HTR-8/SVneo (cell line): ENCODE results near the gene KRR1.
"Not testable (repeated sequence)": the region's sequence is repeated elsewhere in the genome, so short reads cannot be mapped to it uniquely, and the experiment has no call there.

Source experiments
- DNase-seq: peaks from one replicate; pipeline ENCODE4 v3.0.0; 2011; ENCODE audit warnings: low spot score, mixed read lengths; ENCODE audit not compliant: insufficient read length
- FAIRE-seq: peaks from 2 replicates; lab custom pipeline; 2011; peaks lifted over from hg19 to GRCh38; lab: Jason Lieb, UNC

KRR1 gene

DNA sequence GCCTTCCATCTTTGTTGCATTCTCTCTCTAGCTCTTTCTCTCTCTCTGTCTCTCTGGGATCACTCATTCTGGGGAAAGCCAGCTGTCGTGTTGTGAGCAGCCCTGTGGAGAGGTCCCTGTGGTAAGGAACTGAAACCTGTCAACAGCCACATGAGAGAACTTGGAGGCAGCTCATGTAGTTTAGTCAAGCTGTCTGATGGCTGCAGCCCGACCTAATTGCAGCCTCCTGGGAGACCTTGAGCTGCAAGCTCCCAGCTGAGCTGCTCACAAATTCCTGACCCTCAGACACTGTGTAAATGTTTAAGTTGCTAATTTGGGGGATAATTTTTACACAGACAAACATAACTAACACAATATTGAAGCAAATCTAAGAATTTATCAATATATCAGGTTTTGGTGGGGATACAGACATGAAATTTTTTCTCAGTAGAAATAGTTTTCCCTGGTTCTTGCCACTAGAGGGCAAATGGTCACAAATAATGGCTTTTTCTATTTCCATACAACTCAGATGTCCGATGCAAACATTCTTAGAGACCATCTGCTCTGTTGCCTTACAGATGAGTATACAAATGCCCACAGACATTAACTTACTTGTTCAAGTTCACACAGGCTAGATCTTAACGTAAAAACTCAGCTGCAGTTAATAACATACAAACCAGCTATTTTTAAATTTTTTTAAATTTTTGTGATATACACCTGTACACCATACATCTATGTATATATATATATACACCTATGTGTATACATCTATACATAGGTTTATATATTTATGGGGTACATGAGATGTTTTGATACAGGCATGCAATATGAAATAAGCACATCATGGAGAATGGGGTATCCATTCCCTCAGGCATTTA, 15.5 kb upstream of the KRR1 start:
- FAIRE-seq (no peak), DNase-seq (peak; percentile 40)

DNA sequence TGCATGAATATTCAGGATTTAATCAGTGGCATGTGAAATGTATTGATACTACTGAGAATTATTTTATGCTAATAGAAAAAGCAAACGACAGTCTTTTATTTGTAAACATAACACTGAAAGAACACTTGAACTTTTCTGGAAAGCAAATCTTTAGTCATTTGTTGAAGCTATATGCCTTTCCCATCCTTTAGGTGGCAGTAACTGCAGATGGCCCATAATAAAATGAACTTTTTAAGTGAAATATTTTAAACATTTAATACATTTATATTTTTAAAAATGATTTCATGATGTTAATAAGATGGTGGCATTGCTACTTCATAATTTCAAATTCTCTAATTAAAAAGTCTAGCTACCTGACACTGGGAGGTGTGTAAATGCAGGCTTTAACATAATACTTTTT, 13.9 kb upstream of the KRR1 start:
- no peak for DNase-seq
- no peak for FAIRE-seq

DNA sequence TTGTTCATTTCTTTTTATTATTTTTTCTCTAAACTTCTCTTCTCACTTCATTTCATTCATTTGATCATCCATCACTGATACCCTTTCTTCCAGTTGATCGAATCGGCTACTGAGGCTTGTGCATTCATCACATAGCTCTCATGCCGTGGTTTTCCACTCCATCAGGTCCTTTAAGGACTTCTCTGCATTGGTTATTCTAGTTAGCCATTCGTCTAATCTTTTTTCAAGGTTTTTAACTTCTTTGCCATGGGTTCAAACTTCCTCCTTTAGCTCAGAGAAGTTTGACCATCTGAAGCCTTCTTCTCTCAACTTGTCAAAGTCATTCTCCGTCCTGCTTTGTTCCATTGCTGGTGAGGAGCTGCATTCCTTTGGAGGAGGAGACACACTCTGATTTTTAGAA, 10.7 kb upstream of the KRR1 start:
- not testable (repeated sequence) for DNase-seq

DNA sequence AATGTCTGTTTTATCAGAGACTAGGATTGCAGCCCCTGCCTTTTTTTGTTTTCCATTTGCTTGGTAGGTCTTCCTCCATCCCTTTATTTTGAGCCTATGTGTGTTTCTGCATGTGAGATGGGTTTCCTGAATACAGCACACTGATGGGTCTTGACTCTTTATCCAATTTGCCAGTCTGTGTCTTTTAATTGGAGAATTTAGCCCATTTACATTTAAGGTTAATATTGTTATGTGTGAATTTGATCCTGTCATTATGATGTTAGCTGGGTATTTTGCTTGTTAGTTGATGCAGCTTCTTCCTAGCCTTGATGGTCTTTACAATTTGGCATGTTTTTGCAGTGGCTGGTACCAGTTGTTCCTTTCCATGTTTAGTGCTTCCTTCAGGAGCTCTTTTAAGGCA, 9.8 kb upstream of the KRR1 start:
- not testable (repeated sequence) for DNase-seq, FAIRE-seq

More for the DNA sequence above, 10.7 kb upstream of the KRR1 start:
- not testable (repeated sequence) for FAIRE-seq

DNA sequence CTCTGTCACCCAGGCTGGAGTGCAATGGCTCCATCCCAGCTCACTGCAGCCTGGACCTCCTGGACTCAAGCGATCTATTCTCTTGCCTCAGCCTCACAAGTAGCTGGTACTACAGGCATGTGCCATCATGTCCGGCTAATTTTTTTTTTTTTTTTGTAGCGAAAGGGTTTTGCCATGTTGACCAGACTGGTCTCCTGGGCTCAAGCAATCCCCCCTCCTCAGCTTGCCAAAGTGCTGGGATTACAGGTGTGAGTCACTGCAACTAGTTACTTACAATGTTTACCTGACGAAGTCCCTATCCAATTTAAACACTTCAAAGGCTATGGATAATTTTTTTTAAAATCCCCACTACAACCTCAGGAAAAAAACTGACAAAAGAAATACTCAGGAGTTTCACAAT, 1.8 kb downstream of the KRR1 start:
- no peak for DNase-seq
- FAIRE-seq, result no peak

DNA sequence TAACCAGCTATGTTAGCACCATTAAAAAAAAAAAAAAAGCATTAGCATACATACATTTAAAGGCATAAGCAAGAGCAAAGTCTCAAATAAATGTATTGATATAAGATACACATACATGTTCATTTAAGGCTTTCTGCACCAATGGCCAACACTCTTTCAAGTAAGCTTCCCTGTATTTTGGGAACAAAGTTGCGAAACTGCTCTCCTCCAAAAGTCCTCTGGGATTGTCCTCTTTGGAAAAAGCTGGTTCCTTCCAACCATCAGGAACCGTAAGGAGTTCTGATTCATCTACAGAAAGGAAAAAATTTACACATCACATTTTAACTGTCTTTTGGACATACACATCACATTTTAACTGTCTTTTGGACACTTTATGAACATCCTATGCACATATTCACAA, 3.2 kb downstream of the KRR1 start:
- FAIRE-seq (no peak), DNase-seq (no peak)

DNA sequence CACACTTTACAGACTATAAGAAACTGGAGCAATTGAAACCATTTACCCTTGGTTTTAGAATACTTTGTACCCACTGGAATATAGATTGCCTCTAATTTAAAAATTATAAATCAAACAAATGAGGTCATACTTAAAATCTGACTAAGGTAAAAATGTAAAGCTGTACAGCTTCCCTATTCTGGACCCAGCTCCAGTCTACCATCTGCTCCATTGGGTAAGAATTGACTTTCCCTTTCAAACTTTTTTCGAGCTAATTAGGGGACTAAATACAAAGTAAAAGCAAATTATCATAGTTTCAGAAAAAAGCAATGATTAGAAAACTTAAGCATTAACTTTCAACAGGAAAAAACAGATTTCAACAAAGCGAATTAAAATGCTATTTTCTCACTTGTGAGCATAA, 4.3 kb downstream of the KRR1 start:
- FAIRE-seq (no peak), DNase-seq (no peak)

DNA sequence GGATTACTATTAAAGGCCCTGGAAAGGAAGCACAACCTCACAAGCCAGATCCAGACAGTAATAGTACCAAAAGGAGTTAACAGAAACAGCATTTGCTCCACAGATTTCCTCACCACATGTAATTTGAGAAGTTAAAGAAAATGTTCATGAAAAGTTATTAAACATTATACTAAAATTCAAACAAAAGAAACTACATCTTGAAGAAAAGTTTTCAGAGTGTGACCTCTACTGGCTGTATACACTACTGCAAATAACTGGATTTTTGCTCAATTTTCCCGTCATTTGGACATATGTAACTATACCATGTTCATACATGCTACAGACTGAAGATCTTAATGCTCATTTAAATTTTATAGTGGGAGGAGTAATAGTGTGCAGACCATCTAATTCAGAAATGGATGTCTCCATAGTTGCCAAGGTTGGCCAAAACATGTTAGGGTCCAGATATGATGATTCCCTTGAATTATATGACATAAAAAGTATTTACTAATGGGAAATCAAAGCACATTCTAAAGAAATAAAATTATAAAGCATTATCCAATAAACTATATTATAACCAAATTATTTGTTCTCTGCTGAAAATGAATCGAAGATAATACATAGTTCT, 5.6 kb downstream of the KRR1 start:
- FAIRE-seq, result no peak
- DNase-seq, result no peak

DNA sequence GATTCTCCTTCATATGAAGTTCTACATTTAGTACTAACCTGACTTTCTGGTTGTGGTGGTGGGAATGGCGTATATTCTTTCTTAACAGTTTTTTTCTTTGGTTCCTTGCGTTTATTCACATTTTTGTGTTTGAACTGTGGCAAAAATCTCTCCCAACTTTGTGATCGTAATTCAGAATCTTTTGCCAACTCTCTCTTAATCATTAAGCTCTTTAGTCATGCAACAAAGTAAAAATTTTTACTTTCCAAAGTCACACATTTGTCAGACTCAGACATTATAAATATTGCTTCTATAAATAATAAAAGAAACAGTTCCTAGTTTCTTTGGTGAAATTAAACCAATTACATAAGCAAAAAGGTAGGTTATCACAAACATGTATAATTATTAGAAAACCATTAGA, 7.5 kb downstream of the KRR1 start:
- DNase-seq (no peak), FAIRE-seq (no peak)

DNA sequence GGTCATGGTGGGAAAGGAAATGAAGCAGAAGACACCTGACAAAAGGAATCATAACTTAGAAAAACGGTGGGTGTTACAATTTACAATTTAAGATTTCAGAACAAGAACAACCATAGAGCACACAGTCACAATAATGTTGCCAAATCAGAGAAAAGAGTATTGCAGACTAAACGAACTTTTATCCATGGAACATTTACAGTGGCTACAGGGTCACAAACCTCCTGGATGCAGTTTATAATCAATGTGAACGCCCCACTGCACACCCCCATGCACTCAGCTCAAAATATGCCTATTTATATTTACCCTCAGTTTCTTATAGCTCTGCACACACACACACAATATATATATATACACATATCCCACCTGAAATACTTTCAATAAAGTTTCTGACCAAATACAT, 8.0 kb downstream of the KRR1 start:
- no peak for DNase-seq
- no peak for FAIRE-seq

DNA sequence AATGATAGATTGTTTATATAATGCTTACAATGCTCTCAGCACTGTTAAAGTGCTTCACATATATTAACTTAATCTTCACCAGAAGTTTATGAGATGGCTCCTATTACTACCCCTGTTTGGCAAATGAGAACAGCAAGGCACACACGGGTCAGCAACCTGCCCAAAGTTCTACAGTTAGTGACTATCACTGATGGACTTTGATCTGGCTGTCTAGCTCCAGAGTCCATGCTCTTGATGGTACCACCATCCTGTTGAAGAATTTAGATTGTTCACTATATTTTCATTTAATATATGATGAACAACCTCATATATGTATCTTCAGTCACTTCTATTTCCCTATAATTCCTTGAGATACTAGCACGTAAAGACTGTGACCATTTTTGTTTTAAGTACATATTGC, 20.2 kb downstream of the KRR1 start:
- no peak for DNase-seq
- no peak for FAIRE-seq

DNA sequence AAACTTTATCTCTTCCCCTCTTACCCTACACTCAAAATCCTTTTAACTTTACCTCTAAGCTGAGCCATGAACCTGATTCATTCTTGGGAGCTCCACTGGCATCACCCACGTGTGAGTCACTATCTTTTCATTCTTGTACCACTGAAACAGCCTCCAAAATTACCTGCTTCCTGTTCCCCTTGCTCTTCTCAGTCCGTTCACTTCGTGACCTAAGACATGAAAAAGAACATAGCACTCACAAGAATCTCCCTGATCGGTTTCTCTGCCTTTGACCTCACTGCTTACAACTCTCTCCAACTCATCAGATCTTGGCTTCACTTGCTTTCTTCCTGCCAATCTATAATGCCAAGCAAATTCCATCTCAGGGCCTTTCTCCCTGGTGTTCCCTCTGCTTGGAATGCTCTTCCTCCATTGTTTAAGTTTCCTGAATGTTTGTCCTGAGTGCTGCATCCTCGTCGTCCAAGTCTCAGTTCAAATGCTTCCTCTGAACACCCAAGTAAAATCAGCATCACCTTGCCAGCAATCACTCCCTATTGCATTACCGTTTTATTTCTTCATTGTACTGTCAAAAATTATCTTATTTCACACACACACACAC, 21.7 kb downstream of the KRR1 start:
- FAIRE-seq (no peak), DNase-seq (no peak)

DNA sequence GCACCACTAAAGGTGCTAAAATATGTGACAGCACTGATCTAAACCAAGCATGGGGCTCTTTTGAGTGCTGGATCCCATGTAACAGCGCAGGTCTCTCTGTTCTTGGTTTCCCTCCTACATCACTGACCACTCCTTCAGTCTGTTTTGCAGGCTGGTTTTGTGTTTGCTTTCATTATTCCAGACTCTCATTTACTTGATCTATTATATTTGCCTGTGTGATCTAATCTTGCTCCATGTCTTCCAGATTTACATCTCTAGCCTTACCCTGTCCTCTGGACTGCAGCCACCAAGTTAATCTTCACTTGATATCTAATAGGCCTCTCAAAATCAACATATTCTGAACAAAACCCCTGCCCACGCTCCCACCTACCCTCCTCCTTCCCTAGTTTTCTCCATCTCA, 22.2 kb downstream of the KRR1 start:
- FAIRE-seq (no peak), DNase-seq (no peak)

DNA sequence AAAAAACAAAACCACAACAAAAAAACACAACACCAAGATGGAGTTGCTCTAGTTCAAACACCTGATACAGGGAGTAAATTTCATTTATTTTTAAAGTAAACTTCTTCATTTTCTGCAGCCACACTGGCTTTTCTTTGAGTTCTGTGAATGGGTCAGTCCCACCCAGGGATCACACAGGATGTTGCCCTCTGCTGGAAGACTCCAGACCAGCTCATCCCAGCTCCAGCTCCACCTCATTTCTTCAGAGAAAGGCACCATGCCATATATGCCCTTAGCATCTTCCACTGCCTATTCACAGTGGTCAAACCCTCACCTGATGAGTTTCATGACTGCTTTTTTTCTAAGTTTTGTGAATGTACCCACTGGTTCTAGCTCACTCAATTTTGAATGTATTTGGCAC, 22.9 kb downstream of the KRR1 start:
- no peak for FAIRE-seq
- DNase-seq, result no peak

DNA sequence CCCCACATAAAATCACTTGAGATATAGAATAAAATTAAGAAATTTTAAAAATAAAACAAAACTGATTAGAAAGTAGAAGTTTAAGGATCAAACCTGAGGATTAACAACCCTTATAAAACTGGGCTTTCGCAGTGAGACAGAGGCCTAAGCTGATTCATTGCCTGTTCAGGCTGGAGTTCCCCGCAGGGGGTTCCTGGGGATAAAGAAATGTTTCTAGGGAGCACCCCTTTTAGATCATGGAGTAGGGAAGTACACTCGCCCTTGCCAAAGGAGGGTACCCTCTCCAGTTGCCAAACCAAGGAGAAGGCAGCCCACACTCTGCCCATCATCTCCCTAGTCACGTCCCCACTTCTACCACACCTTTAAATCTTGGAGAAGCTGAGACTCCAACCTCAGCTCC, 24.1 kb downstream of the KRR1 start:
- no peak for FAIRE-seq
- no peak for DNase-seq

DNA sequence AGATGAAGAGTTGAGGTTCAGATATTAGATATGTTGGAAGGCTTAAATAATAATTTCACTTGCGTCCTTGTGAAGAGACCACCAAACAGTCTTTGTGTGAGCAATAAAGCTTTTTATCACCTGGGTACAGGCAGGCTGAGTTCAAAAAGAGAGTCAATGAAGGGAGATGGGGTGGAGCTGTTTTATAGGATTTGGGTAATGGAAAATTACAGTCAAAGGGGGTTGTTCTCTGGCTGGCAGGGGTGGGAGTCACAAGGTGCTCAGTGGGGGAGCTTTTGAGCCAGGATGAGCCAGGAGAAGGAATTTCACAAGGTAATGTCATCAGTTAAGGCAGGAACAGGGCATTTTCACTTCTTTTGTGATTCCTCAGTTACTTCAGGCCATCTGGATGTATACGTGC, 27.0 kb downstream of the KRR1 start:
- FAIRE-seq, result not testable (repeated sequence)

DNA sequence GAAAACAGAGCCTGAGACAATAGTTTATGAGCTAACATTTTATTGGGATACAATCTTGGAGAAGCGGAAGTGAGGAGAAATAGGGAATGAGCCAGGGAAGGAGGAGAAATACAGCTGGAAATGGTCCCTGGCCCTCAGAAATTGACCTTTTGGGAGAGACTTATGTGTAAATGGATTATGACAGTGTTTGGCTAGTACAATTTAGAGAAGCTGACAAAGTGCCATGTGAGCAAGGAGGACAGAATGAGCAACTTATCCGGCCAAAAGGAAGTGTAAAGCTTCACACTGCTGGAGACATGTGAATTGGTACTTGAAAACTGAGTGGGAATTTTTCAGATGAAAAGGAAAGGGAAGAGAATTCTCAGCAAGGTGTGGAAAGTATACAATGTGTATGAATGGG, 28.0 kb downstream of the KRR1 start:
- FAIRE-seq (no peak), DNase-seq (no peak)

More for the DNA sequence above, 27.0 kb downstream of the KRR1 start:
- not testable (repeated sequence) for DNase-seq

DNA sequence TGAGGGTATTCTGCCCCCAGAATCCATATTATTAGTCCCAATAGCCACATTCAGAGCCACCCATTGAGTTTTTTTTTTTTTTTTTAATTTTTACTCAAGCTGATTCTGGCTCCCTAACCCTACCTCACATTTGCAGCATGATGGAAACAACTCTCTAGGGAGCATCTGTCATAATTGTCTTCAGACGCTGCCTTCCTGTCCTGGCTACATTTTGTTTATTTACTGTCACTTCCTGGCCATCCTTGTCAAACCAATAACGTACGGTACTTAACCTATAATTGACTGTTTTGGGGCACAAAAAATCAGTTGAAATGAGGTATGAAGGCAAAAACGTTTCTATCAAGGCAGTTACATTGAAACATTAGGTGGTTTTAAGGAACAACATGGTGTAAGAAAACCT, 28.8 kb downstream of the KRR1 start:
- no peak for DNase-seq
- no peak for FAIRE-seq

DNA sequence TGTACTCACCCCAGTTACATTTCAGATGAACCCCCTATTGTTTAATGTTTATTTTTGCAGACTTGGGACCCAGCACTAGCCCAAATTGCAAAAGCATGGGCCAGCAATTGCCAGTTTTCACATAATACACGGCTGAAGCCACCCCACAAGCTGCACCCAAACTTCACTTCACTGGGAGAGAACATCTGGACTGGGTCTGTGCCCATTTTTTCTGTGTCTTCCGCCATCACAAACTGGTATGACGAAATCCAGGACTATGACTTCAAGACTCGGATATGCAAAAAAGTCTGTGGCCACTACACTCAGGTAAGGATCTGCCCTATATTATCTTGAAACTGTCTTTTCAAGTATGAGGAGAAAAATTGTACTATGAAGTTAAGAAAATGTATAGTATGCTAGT, 29.6 kb downstream of the KRR1 start:
- no peak for FAIRE-seq
- no peak for DNase-seq

DNA sequence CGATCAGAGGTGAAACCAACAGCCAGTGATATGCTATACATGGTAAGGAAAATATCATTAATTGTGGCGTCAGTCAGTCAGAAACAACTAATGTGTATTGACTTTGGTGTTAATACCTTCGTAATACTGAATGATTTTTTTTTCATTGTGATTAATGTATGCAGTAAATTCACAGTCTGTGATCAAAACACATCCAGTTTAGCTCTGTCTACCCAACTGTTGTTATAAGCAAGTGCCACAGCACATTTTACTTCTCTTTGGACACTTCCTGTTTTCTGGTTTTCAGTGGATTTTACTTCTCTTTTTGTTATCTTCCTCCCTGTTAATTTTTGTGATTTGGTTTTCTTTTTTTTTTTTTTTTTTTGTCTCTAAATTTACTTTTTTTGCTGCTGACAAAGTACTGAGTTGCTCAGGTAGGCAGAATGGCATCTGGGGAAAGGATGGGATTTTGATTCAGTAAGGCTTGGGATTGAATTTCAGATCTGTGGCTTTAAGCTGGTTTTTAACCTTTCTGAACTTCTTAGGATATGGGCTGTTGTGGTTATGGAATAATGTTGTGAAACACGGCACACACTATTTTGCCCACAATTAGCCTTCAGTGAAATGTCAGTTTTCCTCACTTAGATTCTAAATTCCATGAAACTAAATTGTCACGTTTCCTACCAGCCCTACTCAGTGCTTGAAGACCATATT, 30.2 kb downstream of the KRR1 start:
- FAIRE-seq, result no peak
- no peak for DNase-seq

DNA sequence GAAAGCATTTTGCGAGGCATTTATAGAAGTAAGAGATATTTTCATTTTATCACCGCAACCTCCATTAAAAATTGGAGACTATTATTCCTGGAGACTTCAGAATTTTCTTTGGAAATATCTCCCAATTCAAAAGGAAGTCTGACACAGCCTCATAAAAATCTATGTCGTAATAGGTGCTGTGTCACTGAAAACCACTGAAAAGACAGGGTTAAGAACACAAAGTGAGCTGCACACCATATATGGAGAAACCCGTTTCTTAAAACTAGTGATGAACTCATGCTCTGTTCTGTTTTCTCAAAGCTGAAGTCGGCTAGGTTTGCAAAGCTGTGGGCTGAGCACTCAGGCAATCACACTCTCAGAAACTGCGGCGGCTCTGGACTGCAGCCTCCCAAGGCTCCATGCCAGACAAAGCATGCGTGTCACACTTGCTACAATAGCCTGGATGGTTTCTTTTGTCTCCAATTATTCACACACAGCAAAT, 30.9 kb downstream of the KRR1 start, which contains the start of gene GLIPR1:
TSS of gene GLIPR1 (plus strand) at position 287 of the 481 bp plus-strand sequence. CDS start at position 413, 126 bp downstream.
- peak; percentile 72 for FAIRE-seq

More for the DNA sequence above, 30.9 kb downstream of the KRR1 start, which contains the start of gene GLIPR1:
- DNase-seq, result peak; percentile 63
